Neural crest cell (in vitro differentiated cells): ENCODE data around the gene NBEAL2. TPM values are rescaled to one million over a fixed set of nuclear protein-coding genes. Genes with fewer than 3 reads are reported as not detected.
A peak's percentile ranks its signal among the peaks of the same experiment; 100 is the strongest.

ENCODE experiments used
- DNase-seq: peaks from one replicate; pipeline ENCODE4 v3.0.0; 2021; ENCODE audit warnings: low read depth, mixed read lengths, low spot score
- H3K27ac Mint-ChIP-seq: one replicate; pipeline ENCODE4 v1.8.0; 2021; ENCODE audit warnings: mild to moderate bottlenecking, mixed read lengths; ENCODE audit not compliant: unreplicated experiment
- H3K27me3 Mint-ChIP-seq: 2 replicates; pipeline ENCODE4 v1.8.0; 2021; ENCODE audit warnings: low read depth, mild to moderate bottlenecking, mixed read lengths
- H3K36me3 Mint-ChIP-seq: 2 replicates; pipeline ENCODE4 v1.8.0; 2021; ENCODE audit warnings: low read depth, mild to moderate bottlenecking, mixed read lengths
- H3K4me1 Mint-ChIP-seq: 2 replicates; pipeline ENCODE4 v1.8.0; 2021; ENCODE audit warnings: mixed read lengths
- H3K4me3 Mint-ChIP-seq: one replicate; pipeline ENCODE4 v1.8.0; 2021; ENCODE audit warnings: mild to moderate bottlenecking, mixed read lengths
- H3K9me3 Mint-ChIP-seq: 2 replicates; pipeline ENCODE4 v1.8.0; 2021; ENCODE audit warnings: mixed read lengths
- CTCF ChIP-seq: fragments of 200-600 bp; sonication (generic); conservative IDR thresholded peaks from 2 replicates; pipeline ENCODE4 v1.5.0; 2021; ENCODE audit warnings: antibody characterized with exemption, mild to moderate bottlenecking
- total RNA-seq: library from RNA; stranded (reverse); gene quantifications from 2 replicates; pipeline ENCODE4 v1.2.1, GENCODE V29; 2021

The NBEAL2 gene
- total RNA-seq, 1 donor from 2014 or later: 25.2 TPM

- H3K4me3 Mint-ChIP-seq: no peak overlapping the region
- H3K36me3 Mint-ChIP-seq: no peaks in the 10 kb centered on the region
- no peak for TF ChIP-seq CTCF
- H3K27ac Mint-ChIP-seq: no peak overlapping the region
- H3K9me3 Mint-ChIP-seq: no peaks in the 10 kb centered on the region
- H3K4me1 Mint-ChIP-seq: no peaks in the 10 kb centered on the region
- no peaks in the 10 kb centered on the region for H3K27me3 Mint-ChIP-seq
- no peak for DNase-seq
These were observed 14.5 kb downstream of the NBEAL2 start for GRCh38 chr3:46993986-46994385.

- Mint-ChIP-seq H3K27me3 (no peaks in the 10 kb centered on the region), H3K27ac (no peak overlapping the region), H3K4me3 (no peak overlapping the region), H3K9me3 (no peaks in the 10 kb centered on the region), H3K36me3 (no peaks in the 10 kb centered on the region), H3K4me1 (no peaks in the 10 kb centered on the region)
- DNase-seq: no peak
- no peak for TF ChIP-seq CTCF
These were observed 15.6 kb downstream of the NBEAL2 start for GRCh38 chr3:46994801-46995731.

GRCh38 chr3:46995901-46996562 lies 16.6 kb downstream of the NBEAL2 start:
- H3K36me3 Mint-ChIP-seq: no peaks in the 10 kb centered on the region
- no peaks in the 10 kb centered on the region for H3K9me3 Mint-ChIP-seq
- no peak overlapping the region for H3K4me3 Mint-ChIP-seq
- H3K27ac Mint-ChIP-seq: no peak overlapping the region
- no peak for DNase-seq
- no peak for TF ChIP-seq CTCF
- H3K4me1 Mint-ChIP-seq: no peaks in the 10 kb centered on the region
- no peaks in the 10 kb centered on the region for H3K27me3 Mint-ChIP-seq

GRCh38 chr3:46996689-46997452 lies 17.4 kb downstream of the NBEAL2 start:
- Mint-ChIP-seq H3K27ac (peak overlapping the region; percentile 86), H3K4me1 (no peaks in the 10 kb centered on the region), H3K4me3 (no peak overlapping the region), H3K36me3 (no peaks in the 10 kb centered on the region), H3K9me3 (no peaks in the 10 kb centered on the region), H3K27me3 (no peaks in the 10 kb centered on the region)
- DNase-seq: no peak
- TF ChIP-seq CTCF: no peak

GRCh38 chr3:46997453-46998091 lies 18.1 kb downstream of the NBEAL2 start:
- H3K9me3 Mint-ChIP-seq: no peaks in the 10 kb centered on the region
- DNase-seq: no peak
- no peak overlapping the region for H3K4me3 Mint-ChIP-seq
- H3K27me3 Mint-ChIP-seq: no peaks in the 10 kb centered on the region
- H3K4me1 Mint-ChIP-seq: no peaks in the 10 kb centered on the region
- no peak overlapping the region for H3K27ac Mint-ChIP-seq
- TF ChIP-seq CTCF: no peak
- no peaks in the 10 kb centered on the region for H3K36me3 Mint-ChIP-seq
